NCI-H510A treated with DMSO at 0.1 percent for 48 hours (cell line): ENCODE data around the gene NBEAL1.
"Not testable (repeated sequence)": the region's sequence is repeated elsewhere in the genome, so short reads cannot be mapped to it uniquely, and the experiment has no call there.

Experiments used
- DNase-seq: peaks from one replicate; lab custom pipeline; 2025; lab: John Stamatoyannopoulos, UW

The NBEAL1 gene

GRCh38 chr2:203014456-203015199, at the start of gene NBEAL1:
NBEAL1 (plus strand) TSS chr2:203014875; CDS start chr2:203016385, 1,510 bp downstream.
- peak; percentile 93 for DNase-seq

GRCh38 chr2:202965810-202966460, 48.7 kb upstream of the NBEAL1 start:
- DNase-seq = no peak

- not testable (repeated sequence) for DNase-seq
Measured at GRCh38 chr2:202969404-202969803, 45.3 kb upstream of the NBEAL1 start.

GRCh38 chr2:202976809-202977208, 37.9 kb upstream of the NBEAL1 start:
- DNase-seq = no peak

GRCh38 chr2:202982779-202983491, 31.7 kb upstream of the NBEAL1 start:
- no peak for DNase-seq

GRCh38 chr2:202989749-202990148, 24.9 kb upstream of the NBEAL1 start:
- DNase-seq = no peak

- DNase-seq = no peak
Measured at GRCh38 chr2:202990501-202990900, 24.2 kb upstream of the NBEAL1 start.

- not testable (repeated sequence) for DNase-seq
Measured at GRCh38 chr2:202997113-202997512, 17.6 kb upstream of the NBEAL1 start.

- DNase-seq = no peak
Measured at GRCh38 chr2:203002054-203002821, 12.4 kb upstream of the NBEAL1 start.

GRCh38 chr2:203003716-203004115, 11.0 kb upstream of the NBEAL1 start:
- no peak for DNase-seq

GRCh38 chr2:203016716-203017115, 2.0 kb downstream of the NBEAL1 start:
- no peak for DNase-seq

- DNase-seq = no peak
Measured at GRCh38 chr2:203018181-203018580, 3.5 kb downstream of the NBEAL1 start.

GRCh38 chr2:203019142-203019541, 4.5 kb downstream of the NBEAL1 start:
- DNase-seq = no peak

GRCh38 chr2:203021991-203022390, 7.3 kb downstream of the NBEAL1 start:
- DNase-seq = no peak

- no peak for DNase-seq
Measured at GRCh38 chr2:203022751-203023150, 8.1 kb downstream of the NBEAL1 start.

- DNase-seq = no peak
Measured at GRCh38 chr2:203025592-203025991, 10.9 kb downstream of the NBEAL1 start.

GRCh38 chr2:203030545-203030944, 15.9 kb downstream of the NBEAL1 start:
- DNase-seq = peak; percentile 46

- no peak for DNase-seq
Measured at GRCh38 chr2:203030991-203031390, 16.3 kb downstream of the NBEAL1 start.

GRCh38 chr2:203033395-203033794, 18.7 kb downstream of the NBEAL1 start:
- no peak for DNase-seq

- no peak for DNase-seq
Measured at GRCh38 chr2:203035879-203036470, 21.3 kb downstream of the NBEAL1 start.

- no peak for DNase-seq
Measured at GRCh38 chr2:203037026-203037425, 22.4 kb downstream of the NBEAL1 start.

- no peak for DNase-seq
Measured at GRCh38 chr2:203038586-203038985, 23.9 kb downstream of the NBEAL1 start.
